K562 (cell line): ENCODE results near the gene TRIO. TPM values are rescaled to one million over a fixed set of nuclear protein-coding genes. Genes with fewer than 3 reads are reported as not detected.

Experiments
- ATAC-seq: fragments of 200-7000 bp; cut with Tn5 transposase; 3 replicates; pipeline ENCODE4 v1.9.1; 2020; ENCODE audit warnings: moderate library complexity
- BruUV-seq: library from RNA; stranded (reverse); fragments of 400-500 nt; replicated peaks from 2 replicates; lab custom pipeline; 2021; lab: Mats Ljungman, UMichigan
- CTCF ChIA-PET: fragments of 300-600 bp; formaldehyde crosslinking; extraction: SDS; loops from one replicate; lab custom pipeline; 2021; ENCODE audit warnings: low intra/inter-chr PET ratio; lab: Yijun Ruan, JAX
- POLR2A ChIA-PET: fragments of 300-600, 350-650 bp; sonication (Branson Sonifier 250); formaldehyde crosslinking; extraction: SDS; loops from one replicate; lab custom pipeline; 2021; ENCODE audit warnings: antibody characterized with exemption, inconsistent platforms; lab: Yijun Ruan, JAX
- DNase-seq, 4 experiments: peaks; one replicate each; pipeline versions ENCODE4 v3.0.0 to v3.0.0-alpha.2; 2011 to 2018; ENCODE audit warnings: low spot score in 3 of 4, mixed read lengths in 3 of 4; ENCODE audit errors: extremely low read depth in 1 of 4
- FAIRE-seq: peaks from 2 replicates; lab custom pipeline; 2011; peaks lifted over from hg19 to GRCh38; lab: Jason Lieb, UNC
- H2AFZ ChIP-seq: 2 replicates; pipeline ENCODE4 v1.6.0; 2011; ENCODE audit warnings: low read depth, low read length, control low read depth, inconsistent platforms
- H3K27ac ChIP-seq: fragments of 200-600 bp; 3 replicates; pipeline ENCODE4 v1.8.0; 2011; ENCODE audit warnings: low read depth, mild to moderate bottlenecking, control low read depth, inconsistent platforms, low read length, moderate library complexity, mixed read lengths; ENCODE audit errors: extremely low read depth
- H3K27me3 ChIP-seq, 2 experiments: fragments of 300-600 bp in 1 of 2; 2 replicates in 1 of 2; 3 replicates in 1 of 2; pipeline versions ENCODE4 v1.6.0 to v1.8.0; 2011; ENCODE audit warnings: inconsistent platforms in 2 of 2, low read length in 2 of 2, mild to moderate bottlenecking in 1 of 2, mixed read lengths in 1 of 2, moderate library complexity in 1 of 2; ENCODE audit not compliant: control insufficient read depth in 2 of 2, insufficient read depth in 2 of 2
- H3K36me3 ChIP-seq: fragments of 300-600 bp; 3 replicates; pipeline ENCODE4 v1.8.0; 2011; ENCODE audit warnings: mild to moderate bottlenecking, low read length, inconsistent platforms; ENCODE audit not compliant: control insufficient read depth, insufficient read depth
- H3K4me1 ChIP-seq, 2 experiments: fragments of 200-600 bp in 1 of 2; replicated peaks in 1 of 2; 2 replicates in 1 of 2; 3 replicates in 1 of 2; pipeline versions ENCODE4 v1.5.1 to v1.8.0; 2011; ENCODE audit warnings: inconsistent platforms in 2 of 2, low read length in 2 of 2, mild to moderate bottlenecking in 1 of 2, mixed read lengths in 1 of 2, moderate library complexity in 1 of 2; ENCODE audit not compliant: control insufficient read depth in 2 of 2, insufficient read depth in 2 of 2
- H3K4me2 ChIP-seq: 2 replicates; pipeline ENCODE4 v1.6.1; 2011; ENCODE audit warnings: low read length, control low read depth, inconsistent platforms, mixed read lengths; ENCODE audit not compliant: insufficient read depth
- H3K4me3 ChIP-seq: fragments of 200-600 bp; sonication (generic), shearing (Covaris generic); 2 replicates; pipeline ENCODE4 v1.5.1; 2016; ENCODE audit warnings: control low read depth, inconsistent platforms
- H3K79me2 ChIP-seq: fragments of 200-600 bp; 3 replicates; pipeline ENCODE4 v1.8.0; 2011; ENCODE audit warnings: low read length, inconsistent platforms; ENCODE audit not compliant: control insufficient read depth, insufficient read depth
- H3K9ac ChIP-seq, 2 experiments: 2 replicates each; pipeline versions ENCODE4 v1.6.0 to v1.6.1; 2011; ENCODE audit warnings: low read depth in 2 of 2, low read length in 2 of 2, control low read depth in 1 of 2, inconsistent platforms in 1 of 2, mild to moderate bottlenecking in 1 of 2, mixed read lengths in 1 of 2; ENCODE audit not compliant: insufficient read depth in 1 of 2
- H3K9me1 ChIP-seq: one replicate; pipeline ENCODE4 v1.6.0; 2011; ENCODE audit warnings: inconsistent platforms, mild to moderate bottlenecking, low read length, moderate library complexity; ENCODE audit not compliant: control insufficient read depth, insufficient read depth
- H3K9me3 ChIP-seq: replicated peaks from 2 replicates; pipeline ENCODE4 v1.5.1; 2011; ENCODE audit warnings: low read depth, low read length, inconsistent platforms; ENCODE audit not compliant: control insufficient read depth, insufficient read depth
- H4K20me1 ChIP-seq: replicated peaks from 2 replicates; pipeline ENCODE4 v1.6.1; 2011; ENCODE audit warnings: low read length, inconsistent platforms, mixed read lengths; ENCODE audit not compliant: control insufficient read depth, insufficient read depth
- ARID3A ChIP-seq: IDR thresholded peaks from 2 replicates; pipeline ENCODE4 v1.6.1; 2012; ENCODE audit warnings: low read depth, low read length, improper control_type of control experiment, borderline replicate concordance
- CREB5 ChIP-seq: fragments of 250-450 bp; sonication (Bioruptor Pico); IDR thresholded peaks from 2 replicates; pipeline ENCODE4 v1.5.0; 2020; ENCODE audit warnings: mild to moderate bottlenecking
- E2F3 ChIP-seq: fragments of 250-450 bp; sonication (Bioruptor Pico); IDR thresholded peaks from 2 replicates; pipeline ENCODE4 v1.4.0; 2020; ENCODE audit warnings: mild to moderate bottlenecking
- ESRRB ChIP-seq: fragments of 250-450 bp; sonication (Bioruptor Pico); IDR thresholded peaks from 2 replicates; pipeline ENCODE4 v1.5.0; 2020; ENCODE audit warnings: mild to moderate bottlenecking, moderate library complexity, borderline replicate concordance
- NFATC3 ChIP-seq: fragments of 450-650 bp; IDR thresholded peaks from 2 replicates; pipeline ENCODE4 v1.6.1; 2017; ENCODE audit warnings: mild to moderate bottlenecking
- PCBP1 ChIP-seq: fragments of 200-400 bp; formaldehyde crosslinking; IDR thresholded peaks from 2 replicates; pipeline ENCODE4 v1.6.1; 2018; ENCODE audit warnings: mild to moderate bottlenecking, low read depth, low read length; ENCODE audit not compliant: poor library complexity, severe bottlenecking
- POLR2B ChIP-seq: fragments of 450-650 bp; IDR thresholded peaks from 2 replicates; pipeline ENCODE4 v1.6.1; 2018; ENCODE audit warnings: low read depth; ENCODE audit not compliant: partially characterized antibody
- RB1 ChIP-seq: fragments of 450-650 bp; IDR thresholded peaks from 2 replicates; pipeline ENCODE4 v1.6.1; 2017; ENCODE audit warnings: low read depth, mild to moderate bottlenecking
- TCF7 ChIP-seq: sonication (generic); IDR thresholded peaks from 2 replicates; pipeline ENCODE4 v1.6.1; 2016; ENCODE audit warnings: antibody characterized with exemption, borderline replicate concordance
- ZNF740 ChIP-seq, 3 experiments: fragments of 200-800 bp in 1 of 3; sonication (Bioruptor generic) in 1 of 3; sonication (generic) in 1 of 3; formaldehyde crosslinking in 1 of 3; IDR thresholded peaks; 2 replicates each; pipeline versions ENCODE4 v1.6.1 to v1.8.0; 2016 to 2022; ENCODE audit warnings: mild to moderate bottlenecking in 2 of 3, missing compliant biosample characterization in 2 of 3, missing genetic modification characterization in 2 of 3, missing genetic modification reagents in 1 of 3
- ZNF77 ChIP-seq: fragments of 250-450 bp; sonication (Bioruptor Pico); IDR thresholded peaks from 2 replicates; pipeline ENCODE4 v1.5.0; 2020
- ZSCAN32 ChIP-seq: fragments of 450-650 bp; formaldehyde crosslinking; IDR thresholded peaks from 2 replicates; pipeline ENCODE4 v1.4.0; 2020; ENCODE audit warnings: mild to moderate bottlenecking, moderate library complexity
- WGBS: fragments of 100-300 bp; shearing (Covaris generic); methylation state at CpG from one replicate; pipeline ENCODE4 v1.1.6; 2016; ENCODE audit warnings: low coverage, mixed read lengths; ENCODE audit not compliant: insufficient coverage; ENCODE audit errors: missing lambda C conversion rate; 5-methylcytosine and 5-hydroxymethylcytosine counted together
- in situ Hi-C: fragments of 300-500 bp; cut with MboI; formaldehyde crosslinking; loops from 4 replicates; pipeline ENCODE4 v1.15.0; 2018; ENCODE audit warnings: inconsistent platforms, mixed read lengths
- intact Hi-C: fragments of 100-400 bp; cut with micrococcal nuclease; formaldehyde crosslinking; loops from 2 replicates; pipeline ENCODE4 v1.14.2; 2022
- polyA plus RNA-seq, 8 experiments: library from polyadenylated mRNA; depleted of rRNA in 4 of 8; stranded (reverse) in 5 of 8; unstranded in 3 of 8; fragments of >200 nt; fragmentation: Nextera tagmentation in 2 of 8; fragmentation: Illumina TruSeq in 1 of 8; extraction: Ambion mirVana in 2 of 8; extraction: Trizol in 1 of 8; gene quantifications; 2 replicates each; pipeline versions ENCODE4 v1.2.1 to v1.2.3, GENCODE V29; 2011 to 2014; ENCODE audit warnings: inconsistent platforms in 1 of 8, missing spikeins in 1 of 8
- total RNA-seq, 7 experiments: library from RNA; depleted of rRNA in 6 of 7; stranded (reverse); fragments of >200 nt in 6 of 7; fragmentation: Illumina TruSeq in 2 of 7; extraction: Trizol in 2 of 7; gene quantifications; 2 replicates each; pipeline versions ENCODE4 v1.2.1 to v1.2.3, GENCODE V29; 2011 to 2021; ENCODE audit warnings: low replicate concordance in 1 of 7

TRIO gene
- total and polyA plus RNA-seq, 9 of the 15 experiments (the other 6 are each of a cell fraction or from before 2014, with no cell fraction given) = 0.24 to 5.0 (median 1.1) TPM

DNA sequence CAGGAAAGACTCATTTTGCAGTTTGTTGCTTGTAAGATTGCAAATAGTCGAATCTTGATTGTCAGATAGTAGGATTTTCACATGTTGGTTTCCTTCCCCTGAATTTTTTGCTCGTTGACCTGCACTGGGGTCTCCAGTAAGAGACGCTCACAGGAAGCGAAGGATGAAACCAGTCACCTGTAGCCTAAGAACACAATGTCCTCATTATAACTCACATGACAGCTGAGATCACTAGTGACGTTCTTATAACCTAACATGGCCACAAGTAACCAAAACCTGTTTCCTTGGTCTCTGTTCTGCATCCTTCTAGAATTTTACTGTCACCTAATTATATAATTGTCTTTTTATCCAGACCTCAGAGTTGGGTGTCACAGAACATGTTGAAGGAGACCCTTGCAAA lies 257.5 kb downstream of the TRIO start:
- ChIA-PET POLR2A (interaction anchor here (0.6 kb wide), 2 partner anchors 11 to 36 kb away, joined by 3 to 4 read pairs; no protein-coding TSS in a partner anchor), CTCF (interaction anchor here (0.7 kb wide), 1 partner anchor 425 kb away, joined by 3 read pairs; no protein-coding TSS in a partner anchor)
- BruUV-seq = no TSS peak
- Histone ChIP-seq H3K4me1 (no peaks in the 10 kb centered on the region), H3K4me3 (no peak overlapping the region), H3K27me3 (peaks cover 0 to 9% of the 10 kb centered on the region in 2 experiments; a peak in 2 of 5 replicates), H3K4me2 (no peak overlapping the region), H3K27ac (no peak overlapping the region), H3K36me3 (no peaks in the 10 kb centered on the region), H4K20me1 (no peaks in the 10 kb centered on the region), H3K79me2 (no peaks in the 10 kb centered on the region), H2AFZ (no peak overlapping the region), H3K9me1 (no peaks in the 10 kb centered on the region), H3K9me3 (no peaks in the 10 kb centered on the region), H3K9ac (no peak overlapping the region)
- ATAC-seq (no peak), FAIRE-seq (no peak), DNase-seq (no peak)
- in situ Hi-C loops = no loop called here
- 2% methylated on average over 5 of the region's 5 CpGs for WGBS
- TF ChIP-seq E2F3 (CRISPR knock-in tag) (no peak), NFATC3 (no peak), ESRRB (no peak), CREB5 (CRISPR knock-in tag) (no peak), RB1 (no peak), ZNF740 (CRISPR knock-in tag; IDR thresholded peaks at IDR 0.05) (no peak), ZNF740 (tag; IDR thresholded peaks at IDR 0.05) (no peak), ZSCAN32 (CRISPR knock-in tag) (no peak), ARID3A (no peak), POLR2B (no peak), TCF7 (no peak), PCBP1 (no peak), ZNF77 (CRISPR knock-in tag) (no peak)
- intact Hi-C loops = no loop called here
